H1 (cell line): ENCODE results near the gene RREB1. TPM values are rescaled to one million over a fixed set of nuclear protein-coding genes. Genes with fewer than 3 reads are reported as not detected.

Source experiments
- CTCF ChIA-PET: fragments of 300-600 bp; sonication (Branson Sonifier 250); formaldehyde crosslinking; loops from one replicate; lab custom pipeline; 2021; ENCODE audit not compliant: partially characterized antibody; lab: Charles Lee
- POLR2A ChIA-PET: fragments of 300-600 bp; sonication (Branson Sonifier 250); formaldehyde crosslinking; loops from one replicate; lab custom pipeline; 2021; ENCODE audit warnings: inconsistent platforms; ENCODE audit not compliant: partially characterized antibody; lab: Charles Lee
- DNase-seq, 2 experiments: peaks; one replicate each; pipeline versions ENCODE4 v3.0.0 to v3.0.0-alpha.2; 2010 to 2022; ENCODE audit warnings: low spot score in 2 of 2, low read depth in 1 of 2, mixed read lengths in 1 of 2
- FAIRE-seq: peaks from 2 replicates; lab custom pipeline; 2011; peaks lifted over from hg19 to GRCh38; lab: Jason Lieb, UNC
- H2AFZ ChIP-seq: 2 replicates; pipeline ENCODE4 v1.8.1; 2012; ENCODE audit warnings: low read length, inconsistent platforms
- H2AK5ac ChIP-seq: 2 replicates; pipeline ENCODE4 v1.6.1; 2013; ENCODE audit warnings: low read depth, low read length
- H2BK120ac ChIP-seq: replicated peaks from 2 replicates; pipeline ENCODE3; 2013; ENCODE audit warnings: low read depth, low read length, inconsistent platforms
- H2BK12ac ChIP-seq: 2 replicates; pipeline ENCODE4 v1.6.1; 2013; ENCODE audit warnings: low read depth, low read length
- H2BK15ac ChIP-seq: 2 replicates; pipeline ENCODE4 v1.6.1; 2013; ENCODE audit warnings: low read length
- H2BK20ac ChIP-seq: 2 replicates; pipeline ENCODE4 v1.6.1; 2013; ENCODE audit warnings: low read length
- H2BK5ac ChIP-seq: 2 replicates; pipeline ENCODE4 v1.6.1; 2013; ENCODE audit warnings: low read depth, low read length
- H3K14ac ChIP-seq: 2 replicates; pipeline ENCODE4 v1.6.1; 2013; ENCODE audit warnings: inconsistent platforms; ENCODE audit not compliant: insufficient read length
- H3K18ac ChIP-seq: 2 replicates; pipeline ENCODE4 v1.6.1; 2013; ENCODE audit warnings: low read length; ENCODE audit errors: extremely low read depth
- H3K23ac ChIP-seq: 2 replicates; pipeline ENCODE4 v1.6.1; 2013; ENCODE audit warnings: inconsistent platforms; ENCODE audit not compliant: insufficient read length
- H3K23me2 ChIP-seq: 2 replicates; pipeline ENCODE4 v1.6.1; 2013; ENCODE audit warnings: low read depth, low read length
- H3K27ac ChIP-seq: 2 replicates; pipeline ENCODE4 v1.6.1; 2011; ENCODE audit warnings: low read depth, low read length, inconsistent platforms
- H3K27me3 ChIP-seq, 4 experiments: replicated peaks in 1 of 4; 1 replicate in 1 of 4; 2 replicates in 3 of 4; pipeline versions ENCODE4 v1.6.1 to v1.8.1; 2011 to 2013; ENCODE audit warnings: low read length in 3 of 4, mild to moderate bottlenecking in 3 of 4, inconsistent platforms in 2 of 4, mixed read lengths in 2 of 4, moderate library complexity in 1 of 4; ENCODE audit not compliant: control insufficient read depth in 3 of 4, insufficient read depth in 3 of 4; ENCODE audit errors: extremely low read depth in 1 of 4
- H3K36me3 ChIP-seq, 4 experiments: 2 replicates each; pipeline versions ENCODE4 v1.6.1 to v1.8.1; 2011 to 2013; ENCODE audit warnings: mild to moderate bottlenecking in 4 of 4, low read length in 3 of 4, moderate library complexity in 2 of 4, control low read depth in 1 of 4, inconsistent platforms in 1 of 4; ENCODE audit not compliant: insufficient read depth in 4 of 4, control insufficient read depth in 2 of 4
- H3K4ac ChIP-seq: replicated peaks from 2 replicates; pipeline ENCODE3; 2013; ENCODE audit warnings: low read length, low read depth, mixed read lengths, inconsistent platforms; ENCODE audit not compliant: insufficient read length
- H3K4me1 ChIP-seq, 4 experiments: replicated peaks in 1 of 4; 1 replicate in 1 of 4; 2 replicates in 3 of 4; pipeline versions ENCODE4 v1.6.1 to v1.8.1; 2011 to 2013; ENCODE audit warnings: low read length in 3 of 4, inconsistent platforms in 2 of 4, mixed read lengths in 1 of 4; ENCODE audit not compliant: insufficient read depth in 4 of 4, control insufficient read depth in 3 of 4
- H3K4me2 ChIP-seq, 2 experiments: 2 replicates each; pipeline versions ENCODE4 v1.6.1 to v1.8.1; 2011 to 2013; ENCODE audit warnings: low read depth in 2 of 2, low read length in 2 of 2, control low read depth in 1 of 2, inconsistent platforms in 1 of 2, mild to moderate bottlenecking in 1 of 2; ENCODE audit not compliant: insufficient read depth in 1 of 2
- H3K4me3 ChIP-seq, 4 experiments: fragments of 200-600, 300-600 bp in 1 of 4; sonication (generic), shearing (Covaris generic), sonication (Bioruptor Twin) in 1 of 4; 2 replicates each; pipeline versions ENCODE4 v1.5.1 to v1.8.1; 2011 to 2016; ENCODE audit warnings: low read length in 4 of 4, low read depth in 3 of 4, control low read depth in 2 of 4, inconsistent platforms in 2 of 4, mild to moderate bottlenecking in 2 of 4, mixed read lengths in 1 of 4, moderate library complexity in 1 of 4; ENCODE audit not compliant: insufficient read depth in 2 of 4; ENCODE audit errors: extremely low read depth in 1 of 4
- H3K56ac ChIP-seq: replicated peaks from 2 replicates; pipeline ENCODE3; 2013; ENCODE audit warnings: low read depth, mild to moderate bottlenecking, mixed read lengths, low read length, inconsistent platforms; ENCODE audit not compliant: insufficient read length
- H3K79me1 ChIP-seq: 2 replicates; pipeline ENCODE4 v1.6.1; 2013; ENCODE audit warnings: low read depth, low read length, control low read depth
- H3K79me2 ChIP-seq, 2 experiments: 2 replicates each; pipeline versions ENCODE4 v1.6.1 to v1.8.1; 2012 to 2013; ENCODE audit warnings: low read length in 2 of 2, mild to moderate bottlenecking in 2 of 2, inconsistent platforms in 1 of 2; ENCODE audit not compliant: insufficient read depth in 2 of 2, control insufficient read depth in 1 of 2
- H3K9ac ChIP-seq, 4 experiments: replicated peaks in 1 of 4; 1 replicate in 1 of 4; 2 replicates in 3 of 4; pipeline versions ENCODE4 v1.6.1 to v1.8.1; 2011 to 2013; ENCODE audit warnings: low read depth in 3 of 4, low read length in 3 of 4, control low read depth in 2 of 4, mild to moderate bottlenecking in 2 of 4, moderate library complexity in 2 of 4, inconsistent platforms in 1 of 4; ENCODE audit errors: extremely low read depth in 1 of 4
- H3K9me3 ChIP-seq, 2 experiments: 2 replicates each; pipeline versions ENCODE4 v1.6.1 to v1.8.1; 2012 to 2013; ENCODE audit warnings: mild to moderate bottlenecking in 2 of 2, moderate library complexity in 2 of 2, control low read depth in 1 of 2, inconsistent platforms in 1 of 2, low read depth in 1 of 2, low read length in 1 of 2, mixed read lengths in 1 of 2; ENCODE audit not compliant: insufficient read depth in 2 of 2
- H4K20me1 ChIP-seq, 2 experiments: replicated peaks in 1 of 2; 2 replicates each; pipeline versions ENCODE3 to v1.8.1; 2011 to 2013; ENCODE audit warnings: inconsistent platforms in 2 of 2, low read length in 2 of 2, mild to moderate bottlenecking in 1 of 2; ENCODE audit not compliant: insufficient read depth in 2 of 2, control insufficient read depth in 1 of 2
- H4K5ac ChIP-seq: 2 replicates; pipeline ENCODE4 v1.6.1; 2013; ENCODE audit warnings: low read length, low read depth, mixed read lengths, inconsistent platforms; ENCODE audit not compliant: insufficient read length
- H4K8ac ChIP-seq: 2 replicates; pipeline ENCODE4 v1.8.0; 2013; ENCODE audit warnings: mild to moderate bottlenecking, moderate library complexity, low read length, inconsistent platforms; ENCODE audit not compliant: insufficient read depth; ENCODE audit errors: extremely low read depth
- H4K91ac ChIP-seq: replicated peaks from 2 replicates; pipeline ENCODE3; 2013; ENCODE audit warnings: low read length, mixed read lengths, inconsistent platforms; ENCODE audit not compliant: insufficient read length
- PHF8 ChIP-seq: fragments of 200-600 bp; sonication (generic); conservative IDR thresholded peaks from 2 replicates; pipeline ENCODE4 v1.7.1; 2012; ENCODE audit warnings: low read depth, mild to moderate bottlenecking, inconsistent platforms, low read length, moderate library complexity
- WGBS, 2 experiments: shearing (Covaris generic) in 1 of 2; methylation state at CpG; one replicate each; pipeline versions ENCODE4 v1.1.6 to v1.1.7; 2013 to 2015; ENCODE audit warnings: low lambda C conversion rate in 2 of 2, mixed read lengths in 2 of 2, inconsistent platforms in 1 of 2, low coverage in 1 of 2, missing lambda C conversion rate in 1 of 2; ENCODE audit not compliant: insufficient replicate concordance in 2 of 2, insufficient coverage in 1 of 2, insufficient read length in 1 of 2; ENCODE audit errors: extremely low coverage in 1 of 2, missing lambda C conversion rate in 1 of 2; 5-methylcytosine and 5-hydroxymethylcytosine counted together
- polyA plus RNA-seq, 7 experiments: library from polyadenylated mRNA; depleted of rRNA in 3 of 7; stranded (reverse) in 5 of 7; unstranded in 2 of 7; fragments of >200 nt in 5 of 7; fragments of 200-250 nt in 2 of 7; gene quantifications; 1 replicate in 5 of 7; 2 replicates in 1 of 7; 4 replicates in 1 of 7; pipeline versions ENCODE4 v1.2.1 to v1.2.3, GENCODE V29; 2011 to 2013; ENCODE audit warnings: missing spikeins in 2 of 7, mixed read lengths in 2 of 7
- total RNA-seq: library from RNA; stranded (reverse); fragmentation: NEBNext Ultra II Directional; extraction: Animal tissue kit (Norgen Biotek cat#: 25700); gene quantifications from 2 replicates; pipeline ENCODE4 v1.2.1, GENCODE V29; 2021

Gene RREB1
- total and polyA plus RNA-seq, 2 of the 8 experiments (the other 6 are each of a cell fraction or from before 2014, with no cell fraction given) = 3.9 to 34.7 TPM

GRCh38 chr6:7161845-7162244 is 54.1 kb downstream of the RREB1 start:
- Histone ChIP-seq H3K27me3 (no peaks in the 10 kb centered on the region), H3K9ac (no peak overlapping the region), H4K91ac (no peak overlapping the region), H3K56ac (no peak overlapping the region), H3K14ac (no peak overlapping the region), H2BK20ac (no peak overlapping the region), H3K36me3 (no peaks in the 10 kb centered on the region), H3K79me2 (peaks cover 0 to 59% of the 10 kb centered on the region in 2 experiments; a peak in 3 of 4 replicates), H3K9me3 (no peaks in the 10 kb centered on the region), H3K23ac (no peak overlapping the region), H4K5ac (no peak overlapping the region), H2AK5ac (no peak overlapping the region), H3K4me1 (peaks cover 4 to 21% (median 19%) of the 10 kb centered on the region in 4 experiments), H2AFZ (no peak overlapping the region), H3K18ac (no peak overlapping the region), H3K79me1 (peaks cover 2% of the 10 kb centered on the region; the same call in 1 of the 2 replicates), H2BK120ac (no peak overlapping the region), H4K20me1 (peaks cover 3% of the 10 kb centered on the region in 2 experiments), H4K8ac (no peak overlapping the region), H3K4me3 (no peak overlapping the region), H2BK15ac (no peak overlapping the region), H2BK5ac (no peak overlapping the region), H3K4me2 (no peak overlapping the region), H3K4ac (no peak overlapping the region), H3K27ac (no peak overlapping the region), H2BK12ac (no peak overlapping the region), H3K23me2 (no peaks in the 10 kb centered on the region; the same call in 1 of the 2 replicates)
- no peak for DNase-seq
- CTCF ChIA-PET = interaction anchor here (1.0 kb wide), 1 partner anchor 53 kb away, joined by 3 read pairs; no protein-coding TSS in a partner anchor
- POLR2A ChIA-PET = interaction anchor here (0.8 to 1.5 kb wide), 3 partner anchors 8 to 15 kb away, joined by 5 to 6 read pairs (median 5); no protein-coding TSS in a partner anchor
- no peak for TF ChIP-seq PHF8
- WGBS, 2 experiments = 83% methylated on average over 4 of the region's 4 CpGs; no CpG with 5 or more reads in 1 of the 2 experiments
- no peak for FAIRE-seq
